ENCODE data around the gene RNF130.
"Not testable (repeated sequence)": the region's sequence is repeated elsewhere in the genome, so short reads cannot be mapped to it uniquely, and the experiment has no call there.

The RNF130 gene

DNA sequence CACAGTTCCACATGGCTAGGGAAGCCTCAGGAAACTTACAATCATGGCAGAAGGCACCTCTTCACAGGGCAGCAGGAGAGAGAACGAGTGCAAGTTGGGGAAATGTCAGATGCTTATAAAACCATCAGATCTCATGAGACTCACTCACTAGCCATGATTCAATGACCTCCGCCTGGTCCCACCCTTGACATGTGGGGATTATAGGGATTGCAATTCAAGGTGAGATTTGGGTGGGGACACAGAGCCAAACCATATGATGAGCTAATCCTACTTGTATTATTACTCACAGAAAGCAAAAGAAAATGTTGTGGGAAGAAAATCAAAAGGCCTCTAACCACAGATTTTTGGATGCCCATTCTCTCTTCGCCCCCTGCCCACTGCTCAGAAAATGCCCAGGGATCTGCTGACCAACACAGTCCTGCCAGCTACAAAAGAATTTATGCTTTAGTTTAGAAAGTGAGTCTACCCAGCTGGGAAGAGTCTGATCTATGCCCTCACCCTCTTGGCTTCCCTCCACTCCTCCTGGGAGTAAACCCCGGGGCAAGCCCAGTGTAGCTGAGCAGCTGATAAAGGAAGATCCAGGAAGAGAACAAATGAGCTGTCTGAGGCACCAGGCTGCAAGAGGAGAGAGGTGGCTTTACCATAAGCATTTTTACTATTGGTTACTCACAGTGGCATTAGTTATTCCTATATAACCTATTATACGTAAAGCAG is 53.1 kb downstream of the RNF130 start:
- DNase-seq (no peak), ATAC-seq (no peak)

DNA sequence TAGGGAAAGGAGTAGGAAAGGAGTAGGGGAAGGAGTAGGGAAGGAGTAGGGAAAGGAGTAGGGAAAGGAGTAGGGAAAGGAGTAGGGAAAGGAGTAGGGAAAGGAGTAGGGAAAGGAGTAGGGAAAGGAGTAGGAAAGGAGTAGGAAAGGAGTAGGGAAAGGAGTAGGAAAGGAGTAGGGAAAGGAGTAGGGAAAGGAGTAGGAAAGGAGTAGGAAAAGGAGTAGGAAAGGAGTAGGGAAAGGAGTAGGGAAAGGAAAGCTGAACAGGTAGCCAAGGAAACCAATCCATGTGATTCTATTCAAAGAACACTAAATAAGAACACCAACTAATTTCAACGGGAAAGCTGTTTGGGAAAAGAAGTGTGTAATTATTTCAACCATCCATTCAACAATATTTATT is 56.0 kb downstream of the RNF130 start:
- DNase-seq, ATAC-seq: not testable (repeated sequence)

DNA sequence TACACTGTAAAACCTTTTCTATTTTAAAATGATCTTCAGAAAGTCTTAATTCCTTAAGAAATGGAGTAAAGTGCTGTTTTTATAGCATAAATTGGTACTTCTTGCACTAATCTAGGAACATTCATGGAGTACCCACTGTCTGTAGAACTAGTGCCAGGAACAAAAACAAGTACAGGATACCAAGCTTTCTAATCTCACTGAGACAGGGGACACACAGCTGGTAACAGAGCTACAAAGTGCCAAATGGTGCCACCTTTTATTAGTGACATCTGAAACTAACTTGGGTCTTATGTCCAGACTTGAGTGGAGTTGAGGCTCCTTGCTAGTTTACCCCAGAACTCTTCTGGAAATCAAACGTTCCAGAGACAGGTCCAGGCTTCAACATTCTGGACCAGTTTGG is 57.9 kb downstream of the RNF130 start:
- ATAC-seq: no peak
- DNase-seq: no peak

DNA sequence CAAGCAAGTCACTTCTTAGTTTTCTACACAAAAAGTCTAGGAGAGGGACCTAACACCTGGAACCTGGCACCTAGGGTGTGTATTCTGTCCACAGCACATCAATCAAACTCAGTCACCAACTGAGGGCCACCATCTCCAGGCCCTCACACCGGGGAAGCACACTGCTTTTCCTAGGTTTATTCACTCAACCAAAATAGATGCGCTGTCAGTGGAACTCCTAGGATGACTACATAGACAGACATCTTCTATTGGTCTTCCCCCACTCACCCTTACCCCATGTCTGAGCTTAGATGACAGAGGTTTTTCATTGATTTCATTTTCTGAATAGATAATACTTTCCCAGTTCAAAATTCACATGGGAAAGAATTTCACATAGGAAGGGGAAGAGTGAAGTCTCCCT is 59.2 kb downstream of the RNF130 start:
- DNase-seq: no peak
- no peak for ATAC-seq

DNA sequence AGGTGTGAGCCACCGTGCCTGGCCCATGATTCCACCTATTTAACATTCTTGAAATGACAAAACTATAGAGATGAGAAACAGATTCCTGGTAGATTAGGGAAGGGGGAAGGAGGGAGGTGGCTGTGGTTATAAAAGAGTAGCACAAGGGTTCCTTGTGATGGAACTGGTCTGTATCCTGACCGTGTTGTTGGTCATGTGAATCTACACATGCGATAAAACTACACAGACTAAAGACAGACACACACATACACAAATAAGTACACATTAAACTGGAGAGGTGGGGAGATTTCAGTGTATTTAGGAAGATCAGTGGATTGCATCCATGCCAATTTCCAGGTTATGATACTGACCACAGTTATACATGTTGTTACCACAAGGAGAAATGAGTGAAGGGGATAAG is 60.9 kb downstream of the RNF130 start:
- ATAC-seq (no peak), DNase-seq (no peak)

DNA sequence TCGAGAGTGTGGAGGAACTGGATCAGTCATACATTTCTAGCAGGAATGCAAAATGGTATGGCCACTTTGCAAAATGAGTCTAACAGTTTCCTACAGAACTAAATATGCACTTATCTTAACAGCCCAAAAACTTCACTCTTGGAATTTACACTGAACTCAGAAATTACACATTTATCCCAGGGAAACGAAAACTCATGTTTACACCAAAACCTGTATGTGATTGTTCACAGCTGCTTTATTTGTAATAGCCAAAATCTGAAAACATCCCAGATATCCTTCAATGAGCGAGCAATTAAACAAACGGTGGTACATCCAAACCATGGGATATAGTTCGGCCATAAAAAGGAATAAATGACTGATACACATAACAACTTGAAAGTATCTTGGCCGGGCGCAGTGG is 62.0 kb downstream of the RNF130 start:
- ATAC-seq: no peak

DNA sequence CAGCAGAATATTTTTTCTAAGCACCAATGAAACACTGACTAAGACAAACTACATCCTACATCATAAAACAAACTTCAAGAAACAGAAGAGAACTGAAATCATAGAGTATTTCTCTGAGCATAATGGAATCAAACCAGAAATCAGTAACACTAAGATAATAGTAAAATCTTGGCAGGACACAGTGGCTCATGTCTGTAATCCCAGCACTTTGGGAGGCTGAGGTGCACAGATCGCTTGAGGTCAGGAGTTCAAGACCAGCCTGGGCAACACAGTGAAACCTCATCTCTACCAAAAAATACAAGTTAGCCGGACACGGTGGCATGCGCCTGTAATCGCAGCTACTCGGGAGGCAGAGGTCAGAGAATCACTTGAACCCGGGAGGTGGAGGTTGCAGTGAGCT is 63.1 kb downstream of the RNF130 start:
- DNase-seq (no peak), ATAC-seq (no peak)

More for the DNA sequence above, 62.0 kb downstream of the RNF130 start:
- no peak for DNase-seq

DNA sequence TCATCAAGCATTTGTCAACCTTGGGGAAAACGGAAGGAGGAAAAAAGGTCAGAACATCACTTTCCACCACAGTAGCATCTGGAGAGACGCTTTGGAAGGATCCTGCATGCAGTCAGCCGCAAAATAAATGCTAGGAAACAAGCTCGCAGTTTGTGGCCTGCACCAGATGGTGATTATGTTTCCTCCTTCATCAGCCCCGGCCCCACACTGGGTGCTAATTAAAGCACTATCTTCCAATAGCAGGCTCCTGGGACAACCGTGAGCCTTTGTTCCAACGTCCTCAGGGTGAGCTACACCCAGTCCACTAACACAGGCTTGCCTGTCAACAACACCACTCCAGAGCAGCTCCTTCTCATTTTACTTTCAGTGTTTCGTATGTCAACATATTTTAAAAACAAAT is 64.0 kb downstream of the RNF130 start:
- DNase-seq: no peak

DNA sequence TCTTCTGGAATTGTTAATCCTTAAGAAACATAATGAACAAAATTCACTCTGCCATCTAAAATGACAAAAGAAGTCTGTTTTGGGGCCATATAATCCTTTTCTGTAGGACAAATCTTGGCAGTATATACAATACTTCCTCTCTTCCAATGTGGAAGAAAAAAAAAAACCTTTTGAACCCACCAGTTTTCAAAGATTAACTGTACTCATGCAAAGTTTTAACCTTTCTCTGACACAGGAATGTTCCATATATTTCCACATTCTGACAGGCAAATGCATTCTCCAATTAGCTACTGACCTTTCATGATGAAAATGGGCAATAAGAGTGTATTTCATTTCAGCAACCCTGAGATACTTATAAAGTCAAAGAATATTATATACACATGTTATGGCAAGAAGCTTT is 65.4 kb downstream of the RNF130 start:
- DNase-seq (no peak), ATAC-seq (no peak)

More for the DNA sequence above, 64.0 kb downstream of the RNF130 start:
- ATAC-seq: no peak

DNA sequence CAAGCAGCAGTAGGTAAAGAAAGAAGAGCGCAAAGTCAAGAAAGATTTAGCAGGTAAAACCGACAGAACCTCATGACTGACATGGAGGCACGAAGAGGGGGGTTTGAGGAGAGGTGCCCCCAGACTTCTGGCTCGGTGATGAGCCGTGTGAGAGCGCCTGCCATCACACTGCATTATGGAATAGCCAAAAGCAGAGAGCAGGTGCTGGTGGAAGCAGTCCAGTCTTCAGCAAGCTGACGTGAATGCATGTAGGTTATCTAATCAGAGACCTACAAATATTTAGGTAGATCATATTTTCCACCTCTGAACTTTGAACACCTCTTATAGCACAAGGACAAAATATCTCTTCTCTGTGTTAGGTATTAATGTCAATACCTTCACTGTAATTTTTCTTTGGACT is 68.4 kb downstream of the RNF130 start:
- DNase-seq (no peak), ATAC-seq (no peak)

DNA sequence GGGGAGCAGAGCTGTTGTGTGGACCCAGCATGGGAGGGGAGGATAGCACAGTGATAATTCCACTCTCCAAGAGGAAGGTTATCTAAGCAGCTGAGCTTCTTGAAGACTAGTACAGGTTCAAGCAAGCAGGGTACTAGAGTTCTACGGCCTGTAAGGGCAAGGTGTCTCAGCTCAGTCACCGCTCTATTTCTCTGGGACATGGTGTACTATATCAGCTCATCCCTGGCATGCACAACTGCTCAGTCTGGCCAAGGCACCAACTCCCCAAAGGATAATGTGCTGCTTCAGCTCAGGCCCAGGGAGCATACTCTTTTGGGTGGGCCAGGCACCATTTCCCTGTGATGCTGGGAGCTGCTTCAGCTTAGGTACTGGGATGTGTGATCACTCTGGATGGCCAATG is 69.8 kb downstream of the RNF130 start:
- DNase-seq (no peak), ATAC-seq (no peak)

DNA sequence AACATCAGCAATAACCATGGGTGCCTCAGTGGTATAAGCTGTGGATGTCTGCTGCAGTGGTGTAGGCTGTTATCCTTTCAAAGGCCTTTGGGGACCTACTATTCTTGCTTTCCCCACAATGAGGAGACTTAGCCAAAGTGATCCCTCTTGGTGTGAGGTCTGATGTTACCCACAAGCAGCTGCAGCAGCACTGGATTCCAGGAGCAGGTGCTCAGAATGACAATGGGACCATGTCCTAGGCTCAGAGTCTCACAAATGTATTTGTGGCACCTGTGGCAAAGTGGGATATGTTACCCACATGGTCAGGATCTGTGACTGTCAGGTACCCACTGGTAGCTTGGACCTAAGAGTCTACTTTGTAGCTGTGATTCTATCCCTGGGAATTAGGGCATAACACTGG is 70.4 kb downstream of the RNF130 start:
- DNase-seq: no peak
- ATAC-seq: no peak

DNA sequence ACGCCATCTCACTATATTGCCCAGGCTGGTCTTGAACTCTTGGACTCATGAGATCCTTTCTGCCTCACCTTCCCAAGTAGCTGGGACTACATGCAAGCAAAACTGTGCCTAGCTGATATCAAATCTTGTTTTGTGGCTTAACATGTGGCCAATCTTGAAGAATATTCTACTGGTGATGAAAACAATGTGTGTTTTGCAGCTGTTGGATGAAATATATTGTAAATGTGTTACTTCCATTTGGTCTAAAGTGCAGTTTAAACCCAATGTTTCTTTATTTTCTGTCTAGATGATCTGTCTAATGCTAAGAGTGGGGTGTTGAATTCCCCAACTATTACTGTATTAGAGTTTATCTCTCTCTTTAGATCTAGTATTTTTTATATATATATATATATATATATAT is 73.1 kb downstream of the RNF130 start:
- no peak for ATAC-seq
- no peak for DNase-seq

DNA sequence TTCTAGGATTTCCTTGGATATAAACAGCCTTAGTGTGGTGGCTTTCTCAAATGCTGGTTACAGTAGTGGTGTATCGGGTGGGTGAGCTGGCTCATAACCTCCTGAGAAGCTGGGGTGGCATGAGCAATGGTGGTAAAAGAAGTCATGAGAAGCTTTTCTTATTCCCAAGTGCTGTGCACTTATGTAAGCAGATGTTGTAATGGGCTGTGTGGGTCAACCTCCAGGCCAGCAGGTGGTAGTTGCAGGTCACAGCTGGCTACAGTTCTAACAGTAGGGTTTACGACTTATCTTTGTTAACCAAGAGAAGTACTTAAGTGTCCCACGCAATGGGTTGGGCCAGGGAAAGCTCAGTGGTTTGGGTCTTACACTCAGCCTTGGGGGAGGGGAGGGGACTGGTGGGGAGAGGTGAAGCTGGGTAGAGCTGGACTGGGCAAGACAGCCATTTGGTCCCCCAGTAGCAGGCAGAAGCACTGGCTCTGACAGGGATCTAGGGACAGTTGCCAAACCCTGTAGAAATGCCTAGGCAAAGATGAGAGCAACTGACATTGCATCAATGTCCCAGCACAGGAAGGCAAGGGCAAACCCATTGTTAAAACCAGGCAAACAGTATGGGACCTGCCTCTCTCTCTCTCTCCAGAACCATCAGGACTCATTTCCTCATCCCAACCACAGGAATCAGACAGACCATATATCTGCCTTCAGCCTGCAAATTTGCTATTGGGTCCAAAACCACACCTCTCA is 76.8 kb downstream of the RNF130 start:
- ATAC-seq (no peak), DNase-seq (no peak)

DNA sequence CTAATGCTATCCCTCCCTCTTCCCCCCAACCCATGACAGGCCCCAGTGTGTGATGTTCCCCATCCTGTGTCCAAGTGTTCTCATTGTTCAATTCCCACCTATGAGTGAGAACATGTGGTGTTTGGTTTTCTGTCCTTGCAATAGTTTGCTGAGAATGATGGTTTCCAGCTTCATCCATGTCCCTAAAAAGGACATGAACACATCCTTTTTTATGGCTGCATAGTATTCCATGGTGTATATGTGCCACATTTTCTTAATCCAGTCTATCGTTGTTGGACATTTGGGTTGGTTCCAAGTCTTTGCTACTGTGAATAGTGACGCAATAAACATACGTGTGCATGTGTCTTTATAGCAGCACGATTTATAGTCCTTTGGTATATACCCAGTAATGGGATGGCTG is 78.7 kb downstream of the RNF130 start:
- not testable (repeated sequence) for DNase-seq, ATAC-seq

DNA sequence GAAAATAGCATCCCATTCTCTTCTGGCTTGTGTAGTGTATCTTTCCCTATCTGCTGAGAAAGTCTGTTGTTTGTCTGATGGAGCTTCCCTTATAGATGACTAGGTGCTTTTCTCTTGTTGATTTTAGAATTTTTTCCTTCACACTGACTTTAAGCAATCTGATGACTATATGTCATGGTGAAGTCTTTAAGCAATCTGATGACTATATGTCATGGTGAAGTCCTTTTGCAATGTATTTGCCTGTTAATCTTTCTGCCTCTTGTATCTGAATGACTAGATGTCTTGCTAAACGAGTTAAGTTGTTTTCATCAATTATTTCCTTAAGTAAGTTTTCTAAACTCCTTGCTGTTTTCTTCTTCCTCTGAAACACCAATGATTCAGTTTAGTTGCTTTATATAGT is 80.5 kb downstream of the RNF130 start:
- ATAC-seq (no peak), DNase-seq (no peak)

DNA sequence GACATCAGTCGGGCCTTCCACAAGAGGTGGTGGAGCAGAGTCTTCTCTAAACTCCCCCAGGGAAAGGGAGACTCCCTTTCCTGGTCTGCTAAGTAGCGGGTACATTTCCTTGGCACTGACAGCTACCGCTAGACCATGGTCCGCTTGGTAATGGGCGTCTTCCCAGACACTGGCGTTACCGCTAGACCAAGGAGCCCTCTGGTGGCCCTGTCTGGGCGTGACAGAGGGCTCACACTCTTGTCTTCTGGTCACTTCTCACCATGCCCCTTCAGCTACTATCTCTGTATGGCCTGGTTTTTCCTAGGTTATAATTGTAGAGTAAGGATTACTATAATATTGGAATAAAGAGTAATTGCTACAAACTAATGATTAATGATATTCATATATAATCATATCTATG is 81.0 kb downstream of the RNF130 start:
- not testable (repeated sequence) for DNase-seq

DNA sequence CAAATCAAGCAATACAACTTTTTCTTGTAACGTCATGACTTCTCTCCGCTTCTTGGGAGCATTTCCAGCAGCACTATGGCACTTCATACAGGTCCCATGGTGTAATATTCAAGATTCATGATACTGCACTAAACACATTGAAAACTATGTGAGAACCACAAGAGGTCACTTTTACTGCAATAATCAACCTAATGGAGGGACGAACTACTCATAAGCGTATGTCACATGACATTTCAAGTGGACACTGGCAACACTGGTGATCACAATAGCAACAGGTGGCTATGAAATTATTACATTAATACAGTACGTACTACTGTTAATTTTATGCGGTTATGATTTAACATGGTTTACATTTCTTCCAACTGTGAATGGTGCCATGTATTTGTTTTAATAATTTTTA is 85.2 kb downstream of the RNF130 start:
- DNase-seq (no peak), ATAC-seq (no peak)

More for the DNA sequence above, 81.0 kb downstream of the RNF130 start:
- not testable (repeated sequence) for ATAC-seq

DNA sequence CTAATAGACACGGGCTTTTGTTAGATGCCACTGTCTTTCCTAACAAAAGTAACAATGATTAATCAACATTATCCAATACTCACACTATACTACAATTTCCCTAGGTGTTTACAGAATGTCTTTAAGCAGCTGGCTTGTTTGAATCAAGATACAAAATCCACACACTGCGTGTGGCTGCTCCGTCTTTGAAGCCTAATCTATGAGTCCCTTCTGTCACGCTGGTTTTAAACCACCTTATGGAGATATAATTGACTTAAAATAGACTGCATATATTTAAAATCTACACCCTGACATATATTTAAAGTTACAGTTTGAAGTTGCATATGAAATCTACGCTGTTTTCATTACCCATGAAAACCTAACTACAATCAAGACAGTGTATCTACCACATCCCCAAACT is 89.9 kb downstream of the RNF130 start:
- ATAC-seq: no peak
- DNase-seq: no peak

DNA sequence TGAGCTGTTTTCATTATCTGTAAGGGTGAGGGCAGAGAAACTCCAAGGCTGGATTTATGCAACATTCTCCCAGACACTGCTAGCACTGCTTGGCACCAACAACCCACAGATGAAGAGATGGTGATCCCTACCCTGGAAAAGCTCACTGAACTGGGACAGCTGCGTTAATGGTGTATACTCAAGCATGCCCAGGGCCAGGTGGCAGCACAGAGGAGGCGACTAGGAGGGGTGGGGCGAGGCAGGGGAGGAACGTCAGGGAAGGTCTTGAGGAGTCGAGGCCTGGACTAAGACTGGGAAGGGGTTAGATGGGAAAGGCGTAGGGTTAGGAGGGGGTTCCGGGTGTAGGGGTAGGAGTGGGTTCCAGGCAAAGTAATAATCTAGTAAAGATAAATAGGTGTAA is 90.8 kb downstream of the RNF130 start:
- no peak for ATAC-seq
- DNase-seq: no peak

DNA sequence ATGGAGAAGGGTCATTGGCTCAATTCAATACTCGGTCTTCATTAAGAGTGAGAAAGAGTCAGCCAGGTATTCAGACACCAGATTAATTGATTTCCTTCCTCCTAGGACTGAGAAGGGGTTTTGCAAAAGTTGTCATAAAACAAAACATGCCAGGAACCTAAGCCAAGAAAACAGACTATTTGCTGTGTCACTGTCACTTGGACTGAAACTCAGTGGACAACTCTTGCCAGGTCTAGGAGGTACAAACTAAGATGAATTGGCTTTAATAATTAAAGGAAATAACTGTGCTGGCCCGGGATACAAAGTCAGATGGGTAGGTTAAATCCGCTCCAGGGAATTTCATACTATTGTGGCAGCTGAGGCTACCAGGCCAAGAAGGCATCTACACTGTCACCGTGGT is 92.8 kb downstream of the RNF130 start:
- ATAC-seq (no peak), DNase-seq (no peak)

DNA sequence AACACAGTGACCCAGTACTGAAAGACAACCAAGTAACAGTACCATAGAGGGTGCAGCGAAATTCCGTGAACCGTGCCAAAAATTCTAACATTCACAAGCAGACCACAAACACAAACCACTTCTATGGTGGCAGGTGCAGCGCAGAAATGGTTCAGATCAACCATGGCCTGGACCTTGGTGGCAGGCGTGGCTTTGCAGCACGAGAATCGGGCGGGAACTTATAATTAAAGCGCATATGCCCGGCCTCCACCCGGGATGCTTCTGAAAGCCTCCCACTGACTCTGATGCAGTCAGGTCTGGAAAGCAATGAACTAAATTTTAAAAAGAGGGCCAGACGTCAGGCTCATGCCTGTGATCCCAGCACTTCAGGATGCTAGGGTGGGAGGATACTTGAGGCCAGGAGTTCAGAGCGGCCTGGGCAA is 95.8 kb downstream of the RNF130 start:
- no peak for DNase-seq
- ATAC-seq: no peak

DNA sequence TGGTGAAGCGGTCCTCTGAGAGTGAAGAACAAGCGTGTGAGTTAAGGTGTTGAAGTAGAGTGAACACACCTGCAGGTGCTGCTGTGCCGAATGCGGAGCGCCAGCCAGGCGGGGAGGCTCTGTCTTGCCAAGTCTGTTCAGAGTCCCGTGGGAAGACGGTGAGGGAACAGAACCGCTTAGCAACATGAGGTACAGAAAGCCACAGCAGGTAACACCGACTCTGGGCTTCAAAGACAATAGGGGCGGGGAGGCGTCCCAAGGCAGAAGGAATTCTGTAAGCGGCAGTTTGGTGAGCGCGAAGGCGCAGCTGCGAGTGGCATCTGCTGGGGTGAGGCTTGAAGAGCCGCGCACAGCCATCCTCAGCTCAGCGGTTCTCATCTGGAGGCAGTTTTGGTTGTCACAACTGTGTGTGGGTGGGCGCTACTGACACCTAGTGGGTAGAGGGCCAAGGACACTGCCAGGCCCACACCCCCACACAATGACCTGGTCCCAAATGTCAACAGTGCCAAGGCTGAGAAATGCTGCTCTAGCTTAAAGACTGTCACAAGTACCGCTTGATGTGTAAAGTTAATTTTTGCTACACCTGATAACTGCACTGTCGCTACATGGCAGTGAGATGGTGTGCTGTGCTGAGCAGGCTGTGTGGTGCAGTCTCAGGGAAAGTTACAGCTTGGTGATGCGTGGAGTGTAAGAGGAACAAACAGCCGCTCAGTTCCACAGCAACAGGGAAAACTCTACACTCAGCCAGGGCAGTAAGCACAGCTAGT is 96.4 kb downstream of the RNF130 start:
- peak; percentile 45 for ATAC-seq

More for the DNA sequence above, 96.4 kb downstream of the RNF130 start:
- DNase-seq: peak; percentile 19
